Right atrium auricular region (tissue), 2 donors: ENCODE data around the gene NFAT5. TPM values are rescaled to one million over a fixed set of nuclear protein-coding genes. Genes with fewer than 3 reads are reported as not detected.

Experiments used
- DNase-seq: peaks from one replicate; pipeline ENCODE4 v3.0.0-alpha.2; 2019; ENCODE audit warnings: low spot score
- H3K27ac ChIP-seq, 2 donors: fragments of 200-600 bp; sonication (generic); 1 replicate in 1 of 2; 2 replicates in 1 of 2; pipeline ENCODE4 v1.5.1; 2016 to 2019
- H3K27me3 ChIP-seq, 2 donors: fragments of 200-600 bp; sonication (generic); one replicate each; pipeline versions ENCODE4 v1.5.1 to v1.6.0; 2017 to 2019
- H3K36me3 ChIP-seq: fragments of 200-600 bp; sonication (generic); one replicate; pipeline ENCODE4 v1.5.1; 2016
- H3K4me1 ChIP-seq, 2 donors: fragments of 200-600 bp; sonication (generic); one replicate each; pipeline versions ENCODE4 v1.5.1 to v1.6.0; 2017 to 2019
- H3K4me3 ChIP-seq, 2 donors: fragments of 200-600 bp; sonication (generic); 1 replicate in 1 of 2; 2 replicates in 1 of 2; pipeline ENCODE4 v1.5.1; 2017 to 2019; ENCODE audit warnings: mild to moderate bottlenecking in 1 of 2, moderate library complexity in 1 of 2
- H3K9me3 ChIP-seq, 2 donors: fragments of 200-600 bp; sonication (generic); one replicate each; pipeline ENCODE4 v1.5.1; 2019
- total RNA-seq, 2 donors: library from RNA; depleted of rRNA; stranded (reverse); fragments of >200 nt; gene quantifications; one replicate each; pipeline ENCODE4 v1.1.0, GENCODE V29; 2016
- TF ChIP-seq, protein P1 (sequence below), 2 donors: fragments of 200-600 bp; sonication (generic); IDR thresholded peaks; one replicate each; pipeline ENCODE4 v1.5.1; 2019; ENCODE audit warnings: antibody characterized with exemption in 2 of 2

Gene NFAT5
- total RNA-seq, 2 donors from 2014 or later, result 16.4 to 22.6 TPM

DNA sequence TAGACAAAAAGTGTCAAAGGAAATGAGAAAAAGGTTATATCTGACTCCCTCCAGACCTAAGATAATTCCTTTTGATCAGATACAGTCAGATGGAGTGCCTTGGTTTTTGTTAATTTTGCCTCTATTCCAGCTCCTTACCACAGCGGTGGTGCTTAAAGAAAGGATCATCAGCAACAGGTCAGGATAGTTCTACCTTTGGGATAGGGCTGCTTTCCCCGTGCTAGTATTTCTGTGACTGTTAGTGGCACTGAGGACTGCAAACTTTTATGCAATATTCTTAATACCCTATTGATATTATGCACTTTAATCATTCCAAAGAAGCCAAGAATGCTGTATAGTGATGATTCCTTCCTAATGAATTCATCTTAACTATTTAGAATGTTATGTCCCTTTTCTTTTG lies 136.1 kb downstream of the NFAT5 start:
- no peak overlapping the region for H3K4me3 ChIP-seq
- no peaks in the 10 kb centered on the region for H3K27me3 ChIP-seq
- no peak for DNase-seq
- no peaks in the 10 kb centered on the region for H3K36me3 ChIP-seq
- H3K9me3 ChIP-seq, result no peaks in the 10 kb centered on the region
- TF ChIP-seq, protein P1, sequence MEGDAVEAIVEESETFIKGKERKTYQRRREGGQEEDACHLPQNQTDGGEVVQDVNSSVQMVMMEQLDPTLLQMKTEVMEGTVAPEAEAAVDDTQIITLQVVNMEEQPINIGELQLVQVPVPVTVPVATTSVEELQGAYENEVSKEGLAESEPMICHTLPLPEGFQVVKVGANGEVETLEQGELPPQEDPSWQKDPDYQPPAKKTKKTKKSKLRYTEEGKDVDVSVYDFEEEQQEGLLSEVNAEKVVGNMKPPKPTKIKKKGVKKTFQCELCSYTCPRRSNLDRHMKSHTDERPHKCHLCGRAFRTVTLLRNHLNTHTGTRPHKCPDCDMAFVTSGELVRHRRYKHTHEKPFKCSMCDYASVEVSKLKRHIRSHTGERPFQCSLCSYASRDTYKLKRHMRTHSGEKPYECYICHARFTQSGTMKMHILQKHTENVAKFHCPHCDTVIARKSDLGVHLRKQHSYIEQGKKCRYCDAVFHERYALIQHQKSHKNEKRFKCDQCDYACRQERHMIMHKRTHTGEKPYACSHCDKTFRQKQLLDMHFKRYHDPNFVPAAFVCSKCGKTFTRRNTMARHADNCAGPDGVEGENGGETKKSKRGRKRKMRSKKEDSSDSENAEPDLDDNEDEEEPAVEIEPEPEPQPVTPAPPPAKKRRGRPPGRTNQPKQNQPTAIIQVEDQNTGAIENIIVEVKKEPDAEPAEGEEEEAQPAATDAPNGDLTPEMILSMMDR (IDR thresholded peaks at IDR 0.05), result no peak
- H3K27ac ChIP-seq, result no peak overlapping the region
- H3K4me1 ChIP-seq, result no peaks in the 10 kb centered on the region

DNA sequence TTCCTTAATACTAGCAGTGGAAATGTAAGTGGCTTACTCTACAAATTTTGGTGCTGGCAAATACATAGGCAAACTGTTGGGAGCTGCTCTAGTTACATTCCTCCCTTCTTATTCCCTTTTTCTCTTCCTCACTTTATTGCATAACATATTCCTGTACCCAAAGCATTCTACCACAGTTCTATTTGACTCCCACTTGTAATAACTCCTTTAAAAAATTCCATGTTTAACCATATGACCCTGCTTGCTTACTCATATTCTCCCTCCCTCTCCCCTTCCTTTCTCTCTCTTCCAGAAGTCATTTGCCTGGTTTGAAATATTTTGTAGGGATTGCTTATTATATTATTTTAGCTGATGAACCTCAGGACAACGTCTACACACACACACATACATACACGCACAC lies 137.9 kb downstream of the NFAT5 start:
- no peaks in the 10 kb centered on the region for H3K36me3 ChIP-seq
- no peak for DNase-seq
- TF ChIP-seq, protein P1 (IDR thresholded peaks at IDR 0.05), result no peak

DNA sequence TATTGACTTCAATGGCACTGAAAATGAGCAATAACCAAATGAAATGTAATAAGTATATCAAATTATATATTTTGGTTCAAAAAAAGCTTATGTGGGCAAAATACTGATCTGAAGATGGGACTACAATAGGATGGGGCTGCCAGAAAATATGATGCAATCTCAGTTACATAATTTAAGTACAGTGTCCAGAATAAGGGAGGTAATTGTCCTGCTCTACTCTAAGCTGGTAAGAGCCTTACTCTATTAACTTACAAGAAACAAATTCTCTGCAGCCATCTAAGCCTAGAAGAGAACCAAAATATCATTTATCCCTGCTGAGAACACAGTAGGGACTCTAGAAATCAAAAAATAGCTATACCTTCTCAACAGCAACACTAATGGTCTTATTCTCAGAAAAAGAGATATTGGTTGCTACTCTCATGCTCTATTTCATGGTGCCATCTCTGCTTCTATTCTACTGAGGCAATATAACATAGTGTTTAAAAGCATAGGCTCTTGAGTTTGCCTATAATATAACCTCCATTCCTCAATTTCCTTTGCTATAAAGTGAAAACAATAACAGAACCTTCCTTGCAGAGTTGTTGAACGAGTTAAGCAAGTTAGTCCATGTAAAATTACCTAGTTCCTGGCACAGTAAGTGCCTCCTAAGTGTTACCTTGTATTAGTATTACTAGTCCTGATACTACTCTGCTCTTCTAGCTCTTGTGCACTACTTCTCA lies 140.6 kb downstream of the NFAT5 start:
- Histone ChIP-seq H3K4me1 (peaks cover 0 to 5% of the 10 kb centered on the region in 2 donors), H3K36me3 (no peaks in the 10 kb centered on the region), H3K4me3 (no peak overlapping the region), H3K27ac (no peak overlapping the region), H3K9me3 (no peaks in the 10 kb centered on the region), H3K27me3 (no peaks in the 10 kb centered on the region)
- TF ChIP-seq, protein P1 (IDR thresholded peaks at IDR 0.05), result no peak
- DNase-seq, result no peak

More for the DNA sequence above, 137.9 kb downstream of the NFAT5 start:
- no peak overlapping the region for H3K4me3 ChIP-seq
- no peak overlapping the region for H3K27ac ChIP-seq
- H3K4me1 ChIP-seq, result no peaks in the 10 kb centered on the region
- H3K27me3 ChIP-seq, result no peaks in the 10 kb centered on the region
- H3K9me3 ChIP-seq, result no peaks in the 10 kb centered on the region

DNA sequence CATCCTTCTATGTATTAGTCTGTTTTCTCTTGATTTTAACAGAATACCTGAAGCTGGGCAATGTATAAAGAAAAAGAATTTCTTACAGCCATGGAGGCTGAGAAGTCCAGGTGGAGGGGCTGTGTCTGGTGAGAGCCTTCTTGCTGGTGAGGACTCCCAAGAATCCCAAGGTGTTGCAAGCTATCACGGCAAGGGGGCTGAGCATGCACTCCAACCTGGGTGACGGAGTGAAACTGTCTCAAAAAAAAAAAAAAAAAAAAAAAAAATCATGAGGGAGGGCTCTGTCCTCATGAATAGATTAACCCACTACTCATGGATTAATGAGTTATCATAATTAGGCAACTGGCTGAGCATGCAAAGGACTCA lies 141.2 kb downstream of the NFAT5 start:
- TF ChIP-seq, protein P1 (IDR thresholded peaks at IDR 0.05), result no peak

DNA sequence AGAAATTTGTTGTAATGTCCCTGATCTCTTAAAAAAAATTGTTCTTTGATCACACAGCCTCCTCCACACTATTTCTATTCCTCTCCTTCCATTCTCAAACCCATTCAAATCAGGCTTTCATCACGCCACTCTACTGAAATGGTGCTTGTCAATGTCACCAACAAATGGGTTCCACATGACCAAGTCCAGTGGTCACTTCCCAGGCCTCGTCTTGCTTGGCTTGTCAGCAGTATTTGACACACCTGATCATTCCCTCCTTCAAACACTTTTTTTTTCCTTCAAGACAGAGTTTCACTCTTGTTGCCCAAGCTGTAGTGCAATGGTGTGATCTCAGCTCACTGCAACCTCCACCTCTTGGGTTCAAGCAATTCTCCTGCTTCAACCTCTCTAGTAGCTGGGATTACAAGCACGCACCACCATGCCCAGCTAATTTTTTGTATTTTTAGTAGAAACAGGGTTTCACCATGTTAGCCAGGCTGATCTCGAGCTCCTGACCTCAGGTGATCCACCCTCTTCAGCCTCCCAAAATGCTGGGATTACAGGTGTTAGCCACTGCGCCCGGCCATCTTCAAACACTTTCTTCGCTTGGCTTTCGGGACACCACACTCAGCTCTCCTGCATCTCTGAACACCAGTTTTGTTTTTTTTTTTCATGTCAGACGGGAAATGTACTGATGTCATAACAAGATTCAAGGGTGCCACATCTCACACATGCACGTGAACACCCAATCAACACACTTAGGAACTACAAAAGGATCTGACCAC lies 142.3 kb downstream of the NFAT5 start:
- no peak overlapping the region for H3K27ac ChIP-seq
- TF ChIP-seq, protein P1 (IDR thresholded peaks at IDR 0.05), result no peak
- H3K27me3 ChIP-seq, result no peaks in the 10 kb centered on the region
- H3K4me3 ChIP-seq, result no peak overlapping the region
- H3K4me1 ChIP-seq, result peaks cover 0 to 5% of the 10 kb centered on the region in 2 donors
- no peak for DNase-seq
- no peaks in the 10 kb centered on the region for H3K9me3 ChIP-seq
- peaks cover 16% of the 10 kb centered on the region for H3K36me3 ChIP-seq

More for the DNA sequence above, 141.2 kb downstream of the NFAT5 start:
- peaks cover 4% of the 10 kb centered on the region for H3K36me3 ChIP-seq
- H3K4me1 ChIP-seq, result peaks cover 0 to 5% of the 10 kb centered on the region in 2 donors
- no peaks in the 10 kb centered on the region for H3K9me3 ChIP-seq
- H3K4me3 ChIP-seq, result no peak overlapping the region
- no peak overlapping the region for H3K27ac ChIP-seq
- no peaks in the 10 kb centered on the region for H3K27me3 ChIP-seq
- no peak for DNase-seq
